Kidney epithelial cell (primary cell): ENCODE measurements around the gene CHST15. TPM values are rescaled to one million over a fixed set of nuclear protein-coding genes. Genes with fewer than 3 reads are reported as not detected.

Experiments
- DNase-seq: peaks from one replicate; pipeline ENCODE4 v3.0.0-alpha.2; 2010; ENCODE audit warnings: low read depth
- H3K27me3 ChIP-seq: 2 replicates; pipeline ENCODE4 v1.6.0; 2011; ENCODE audit warnings: low read length; ENCODE audit not compliant: control insufficient read depth, insufficient read depth
- H3K36me3 ChIP-seq: 2 replicates; pipeline ENCODE4 v1.5.1; 2011; ENCODE audit warnings: low read length; ENCODE audit not compliant: control insufficient read depth, insufficient read depth
- H3K4me3 ChIP-seq: 2 replicates; pipeline ENCODE4 v1.5.1; 2011; ENCODE audit warnings: low read depth, mild to moderate bottlenecking, control low read depth, low read length
- total RNA-seq: library from RNA; depleted of rRNA; stranded (reverse); fragments of >200 nt; gene quantifications from 2 replicates; pipeline ENCODE4 v1.2.3, GENCODE V29; 2015
- TF ChIP-seq, protein P1 (sequence below): IDR thresholded peaks from 2 replicates; pipeline ENCODE4 v1.5.1; 2011; ENCODE audit warnings: mild to moderate bottlenecking, moderate library complexity, low read length, control low read depth, inconsistent platforms; ENCODE audit not compliant: insufficient read depth, poor library complexity, severe bottlenecking

CHST15 gene
- total RNA-seq, 1 donor from 2014 or later: 18.1 TPM

DNA sequence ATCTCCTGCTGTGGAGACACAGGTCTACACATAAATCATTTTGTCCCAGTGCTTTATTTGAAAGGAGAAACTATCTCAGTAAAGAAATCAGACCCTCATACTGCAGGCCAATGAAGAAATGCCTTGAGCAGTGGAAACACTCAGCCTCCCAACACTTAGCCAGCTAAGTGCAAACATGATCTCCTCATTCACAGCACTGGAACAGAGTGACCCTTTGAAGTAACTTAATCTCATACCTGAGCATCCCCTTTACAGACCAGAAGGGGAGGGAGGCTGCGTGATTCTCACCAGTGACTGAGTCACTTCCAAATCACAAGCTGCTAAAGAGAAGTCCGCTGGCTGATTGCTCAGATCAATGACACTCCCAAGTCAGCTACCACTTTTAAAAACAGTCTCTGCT is 4.5 kb downstream of the CHST15 start:
- Histone ChIP-seq H3K27me3 (no peaks in the 10 kb centered on the region), H3K36me3 (no peaks in the 10 kb centered on the region), H3K4me3 (no peak overlapping the region)
- DNase-seq: no peak
- TF ChIP-seq, protein P1, sequence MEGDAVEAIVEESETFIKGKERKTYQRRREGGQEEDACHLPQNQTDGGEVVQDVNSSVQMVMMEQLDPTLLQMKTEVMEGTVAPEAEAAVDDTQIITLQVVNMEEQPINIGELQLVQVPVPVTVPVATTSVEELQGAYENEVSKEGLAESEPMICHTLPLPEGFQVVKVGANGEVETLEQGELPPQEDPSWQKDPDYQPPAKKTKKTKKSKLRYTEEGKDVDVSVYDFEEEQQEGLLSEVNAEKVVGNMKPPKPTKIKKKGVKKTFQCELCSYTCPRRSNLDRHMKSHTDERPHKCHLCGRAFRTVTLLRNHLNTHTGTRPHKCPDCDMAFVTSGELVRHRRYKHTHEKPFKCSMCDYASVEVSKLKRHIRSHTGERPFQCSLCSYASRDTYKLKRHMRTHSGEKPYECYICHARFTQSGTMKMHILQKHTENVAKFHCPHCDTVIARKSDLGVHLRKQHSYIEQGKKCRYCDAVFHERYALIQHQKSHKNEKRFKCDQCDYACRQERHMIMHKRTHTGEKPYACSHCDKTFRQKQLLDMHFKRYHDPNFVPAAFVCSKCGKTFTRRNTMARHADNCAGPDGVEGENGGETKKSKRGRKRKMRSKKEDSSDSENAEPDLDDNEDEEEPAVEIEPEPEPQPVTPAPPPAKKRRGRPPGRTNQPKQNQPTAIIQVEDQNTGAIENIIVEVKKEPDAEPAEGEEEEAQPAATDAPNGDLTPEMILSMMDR: no peak

DNA sequence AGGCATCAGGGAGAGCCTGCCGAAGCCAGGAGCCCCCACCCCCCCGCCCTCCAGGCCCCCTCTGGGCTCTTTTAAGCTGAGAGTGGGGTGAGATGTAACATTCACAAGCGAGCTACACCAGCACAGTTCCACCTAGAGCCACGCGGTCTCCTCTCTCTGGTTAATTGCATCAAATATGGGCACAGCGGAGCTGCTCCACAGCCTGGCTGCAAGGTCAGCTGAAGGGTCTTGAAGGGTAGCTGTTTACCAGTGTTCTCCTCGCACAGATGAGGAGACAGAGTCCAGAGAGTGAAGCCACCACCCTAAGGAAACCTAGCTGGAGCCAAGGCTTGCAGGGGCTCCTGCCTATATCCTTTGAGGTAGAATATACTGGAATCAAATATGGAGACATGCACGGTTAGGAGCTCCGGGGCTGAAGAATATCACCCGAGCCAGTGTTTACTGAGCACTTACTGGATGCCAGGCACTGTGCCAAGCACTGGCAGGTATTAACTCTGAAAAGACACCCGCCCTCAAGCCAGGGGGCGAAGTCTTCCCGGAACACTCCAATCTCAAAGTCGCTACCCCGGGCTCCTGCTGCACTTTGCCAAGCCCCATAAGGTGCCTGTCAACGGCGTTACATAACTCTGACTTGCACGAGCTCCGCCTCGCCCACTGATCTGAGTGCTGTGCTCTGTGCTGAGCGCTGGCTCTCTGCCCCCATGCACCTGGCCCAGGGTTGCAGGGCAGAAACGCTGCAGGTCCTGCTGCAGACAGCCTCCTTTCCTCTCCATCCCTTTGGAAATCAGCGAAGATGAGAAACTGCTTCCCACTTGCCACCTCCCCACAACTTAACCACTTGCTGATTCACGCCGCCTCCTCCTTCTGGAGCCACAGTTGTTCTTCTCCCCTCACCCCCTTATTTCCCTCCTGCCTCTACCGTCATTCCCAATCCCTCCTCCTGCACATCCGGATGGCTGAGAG is 5.4 kb downstream of the CHST15 start:
- no peak overlapping the region for H3K4me3 ChIP-seq
- H3K27me3 ChIP-seq: no peaks in the 10 kb centered on the region
- TF ChIP-seq, protein P1: no peak
- no peaks in the 10 kb centered on the region for H3K36me3 ChIP-seq
- no peak for DNase-seq

DNA sequence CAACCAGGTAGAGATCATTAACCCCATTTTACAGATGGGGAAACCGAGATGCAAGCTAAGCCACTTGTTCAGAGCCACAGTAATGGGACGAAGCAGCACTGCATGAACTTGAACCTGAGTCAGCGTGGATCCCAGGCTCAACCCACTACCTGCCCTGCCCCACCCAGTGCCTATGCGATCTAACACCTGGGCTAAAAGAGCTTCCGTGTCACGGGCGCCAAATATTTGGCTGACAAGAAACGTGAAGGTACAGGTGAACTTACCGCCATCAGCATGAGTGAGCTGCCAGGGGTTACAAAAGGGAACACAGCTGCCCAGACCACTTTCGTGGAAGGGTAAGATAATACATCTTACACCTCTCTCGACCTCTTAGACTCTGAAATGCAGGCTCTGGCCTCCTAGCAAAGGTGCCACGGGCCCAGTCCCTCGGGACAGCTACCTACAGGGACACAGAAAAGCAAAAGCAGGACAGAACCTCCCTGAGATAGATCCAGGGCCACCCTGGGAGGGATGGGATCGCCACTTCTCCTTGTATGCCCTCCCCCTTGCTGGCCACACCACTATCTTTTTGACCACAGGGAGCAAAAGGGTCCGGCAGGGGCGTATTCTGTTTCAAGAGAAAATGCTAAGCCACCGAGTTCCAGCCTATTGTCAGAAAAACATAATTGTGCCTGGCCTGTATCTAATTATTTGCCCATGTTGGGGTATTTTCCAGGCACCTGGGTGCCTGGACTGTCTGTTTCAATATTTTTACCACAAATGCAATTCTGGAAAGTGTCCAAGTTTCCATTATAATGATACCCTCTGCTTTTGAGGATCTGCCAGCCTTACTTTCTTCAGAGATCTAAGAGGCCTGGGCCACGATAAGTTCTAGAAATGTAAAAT is 6.4 kb downstream of the CHST15 start:
- Histone ChIP-seq H3K27me3 (no peaks in the 10 kb centered on the region), H3K36me3 (no peaks in the 10 kb centered on the region), H3K4me3 (no peak overlapping the region)
- TF ChIP-seq, protein P1: no peak
- DNase-seq: no peak

DNA sequence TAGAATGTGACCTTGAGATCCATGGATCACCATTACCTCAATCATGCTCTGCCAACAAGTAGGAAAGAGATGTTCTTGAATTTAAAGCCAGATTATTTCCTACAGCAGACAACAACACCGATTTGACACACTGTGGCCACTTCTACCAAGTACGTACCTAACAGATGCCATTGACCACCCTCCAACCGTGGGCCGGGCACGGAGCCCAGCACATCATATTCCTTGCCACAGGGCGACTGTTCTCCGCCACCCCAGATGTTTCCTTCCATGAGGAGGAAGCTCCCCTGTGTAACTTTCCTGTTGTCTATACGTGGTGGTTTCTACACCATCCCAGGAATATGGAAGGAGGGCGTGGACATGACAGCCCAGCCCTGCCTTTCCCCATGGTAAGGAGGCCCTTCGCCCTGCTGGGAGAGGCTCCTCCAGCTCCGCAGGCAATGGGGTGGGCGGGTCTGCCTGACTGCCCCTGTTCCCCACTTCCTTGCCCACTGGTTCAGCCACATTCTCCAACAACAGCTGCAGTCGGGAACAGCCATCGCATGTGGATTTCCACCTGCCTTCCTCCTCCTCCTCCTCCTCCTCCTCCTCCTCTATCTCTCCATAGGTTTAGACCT is 7.2 kb downstream of the CHST15 start:
- no peak for DNase-seq
- no peaks in the 10 kb centered on the region for H3K36me3 ChIP-seq
- TF ChIP-seq, protein P1: no peak
- H3K4me3 ChIP-seq: no peak overlapping the region
- no peaks in the 10 kb centered on the region for H3K27me3 ChIP-seq

DNA sequence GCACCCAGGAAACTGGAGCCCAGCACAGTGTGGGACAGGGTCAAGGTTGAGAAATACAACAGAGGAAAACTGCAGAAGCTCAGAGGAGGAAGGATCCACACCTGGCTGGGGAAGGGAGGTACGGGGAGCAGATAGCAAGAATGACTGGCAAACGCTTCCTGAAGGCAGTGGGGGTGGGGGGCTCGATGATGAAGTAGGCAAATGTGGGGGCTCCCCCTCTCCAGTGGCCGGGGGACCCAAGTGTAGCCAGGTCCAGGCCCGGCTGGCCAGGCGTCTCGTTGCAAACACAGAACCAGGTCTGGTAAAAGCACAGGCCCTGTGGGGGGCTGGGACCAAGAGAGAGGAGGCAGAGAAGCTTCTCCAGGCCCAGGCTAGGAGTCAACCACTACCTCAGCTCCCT is 7.7 kb downstream of the CHST15 start:
- DNase-seq: no peak
- TF ChIP-seq, protein P1: no peak
- Histone ChIP-seq H3K36me3 (no peaks in the 10 kb centered on the region), H3K4me3 (no peak overlapping the region), H3K27me3 (no peaks in the 10 kb centered on the region)
